Measurements from ENCODE around the gene AJM1. TPM values are rescaled to one million over a fixed set of nuclear protein-coding genes. Genes with fewer than 3 reads are reported as not detected.
A peak's percentile ranks its signal among the peaks of the same experiment; 100 is the strongest.

Gene AJM1
- total and polyA plus RNA-seq, 2 experiments from 2014 or later: 2.0 to 7.7 TPM

GRCh38 chr9:136808075-136808805, 34.0 kb upstream of the AJM1 start:
- DNase-seq (ENCODE audit: low spot score): no peak
- H3K36me3 ChIP-seq (replicated peaks; ENCODE audit: insufficient read depth, low read depth): no peaks in the 10 kb centered on the region
- no peaks in the 10 kb centered on the region for H3K9me3 ChIP-seq (ENCODE audit: low read depth)
- H3K79me2 ChIP-seq: peaks cover 65% of the 10 kb centered on the region
- peak overlapping the region; percentile 89 for H3K4me2 ChIP-seq
- H3K9me2 ChIP-seq (replicated peaks; ENCODE audit: insufficient read depth): no peaks in the 10 kb centered on the region
- H3K4me1 ChIP-seq (ENCODE audit: insufficient read depth): peaks cover 34% of the 10 kb centered on the region
- peak overlapping the region; percentile 96 for H3K27ac ChIP-seq
- peak overlapping the region; percentile 99 for H3K4me3 ChIP-seq
- H2AFZ ChIP-seq: no peak overlapping the region
- H3K27me3 ChIP-seq: no peaks in the 10 kb centered on the region
- WGBS (ENCODE audit: low lambda C conversion rate, missing lambda C conversion rate): 2% methylated on average over 43 of the region's 93 CpGs
- peaks cover 13% of the 10 kb centered on the region for H4K20me1 ChIP-seq (ENCODE audit: insufficient read depth, poor library complexity, severe bottlenecking)
- TF ChIP-seq EZH2 (IDR thresholded peaks at IDR 0.05; ENCODE audit: borderline replicate concordance) (no peak), CTCF (IDR thresholded peaks at IDR 0.05; ENCODE audit: poor library complexity) (no peak), EZH2phosphoT487 (IDR thresholded peaks at IDR 0.05; ENCODE audit: low read depth, severe bottlenecking, unreplicated experiment) (no peak)

DNA sequence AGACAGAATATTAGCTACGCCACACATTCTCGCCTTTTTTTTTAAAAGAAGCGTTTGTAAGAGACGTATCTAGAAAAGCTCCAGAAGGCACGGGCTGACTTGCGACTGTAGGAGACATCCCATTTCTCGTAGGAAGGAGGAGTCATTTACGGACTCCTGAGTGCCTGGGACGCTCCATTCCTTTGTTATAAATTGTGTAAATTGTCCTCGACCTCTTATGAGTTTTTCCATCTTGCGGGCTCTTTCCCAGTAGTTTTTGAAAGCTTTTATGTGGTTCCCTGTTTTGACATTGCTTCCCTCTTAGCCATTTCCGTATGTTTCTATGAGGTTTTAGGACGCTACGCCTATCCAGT, 33.5 kb upstream of the AJM1 start:
- no peak for TF ChIP-seq CTCF (IDR thresholded peaks at IDR 0.05; ENCODE audit: poor library complexity)
- TF ChIP-seq EZH2 (IDR thresholded peaks at IDR 0.05; ENCODE audit: borderline replicate concordance): no peak
- TF ChIP-seq EZH2phosphoT487 (IDR thresholded peaks at IDR 0.05; ENCODE audit: low read depth, severe bottlenecking, unreplicated experiment): no peak
- H3K79me2 ChIP-seq: peaks cover 69% of the 10 kb centered on the region
- H3K36me3 ChIP-seq (replicated peaks; ENCODE audit: insufficient read depth, low read depth): no peaks in the 10 kb centered on the region
- peaks cover 13% of the 10 kb centered on the region for H4K20me1 ChIP-seq (ENCODE audit: insufficient read depth, poor library complexity, severe bottlenecking)
- peaks cover 34% of the 10 kb centered on the region for H3K4me1 ChIP-seq (ENCODE audit: insufficient read depth)
- WGBS (ENCODE audit: low lambda C conversion rate, missing lambda C conversion rate): 3% methylated on average over 14 of the region's 14 CpGs
- H3K27ac ChIP-seq: peak overlapping the region; percentile 96
- DNase-seq (ENCODE audit: low spot score): no peak
- peak overlapping the region; percentile 89 for H3K4me2 ChIP-seq
- H3K9me3 ChIP-seq (ENCODE audit: low read depth): no peaks in the 10 kb centered on the region
- no peaks in the 10 kb centered on the region for H3K9me2 ChIP-seq (replicated peaks; ENCODE audit: insufficient read depth)
- peak overlapping the region; percentile 99 for H3K4me3 ChIP-seq
- H3K27me3 ChIP-seq: no peaks in the 10 kb centered on the region
- no peak overlapping the region for H2AFZ ChIP-seq

DNA sequence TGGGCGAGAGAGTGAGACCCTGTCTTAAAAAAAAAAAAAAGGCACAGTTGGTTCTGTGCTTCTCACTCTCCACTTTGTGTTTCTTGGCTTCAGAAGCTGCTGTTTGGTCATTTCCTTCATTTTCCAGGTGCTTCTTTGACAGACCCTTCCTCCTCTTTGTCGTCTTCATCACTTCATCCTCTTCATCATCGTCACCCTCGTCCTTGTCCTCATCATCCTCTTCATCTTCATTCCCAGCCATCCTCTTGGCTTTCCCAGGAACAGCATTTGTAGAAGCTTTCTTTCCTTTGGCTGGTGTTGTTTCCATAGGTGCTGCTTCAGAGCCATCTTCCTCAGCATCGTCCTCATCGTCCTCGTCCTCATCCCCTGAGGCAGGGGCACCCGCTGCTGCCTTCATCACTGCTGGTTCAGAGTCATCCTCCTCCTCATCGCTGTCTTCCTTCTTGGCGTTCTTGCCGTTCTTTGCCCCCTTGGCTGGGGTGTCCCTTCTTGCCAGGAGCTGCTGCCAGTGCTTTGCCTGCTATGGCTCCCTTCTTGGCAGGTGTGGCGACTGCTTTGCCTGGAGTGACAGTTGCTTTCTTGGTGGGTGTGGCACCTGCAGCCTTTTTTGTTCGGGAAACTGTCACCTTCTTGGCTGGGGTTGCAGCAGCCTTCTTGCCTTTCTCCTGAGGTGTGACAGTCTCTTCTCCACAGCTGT, 27.4 kb upstream of the AJM1 start:
- no peaks in the 10 kb centered on the region for H3K27me3 ChIP-seq
- TF ChIP-seq CTCF (IDR thresholded peaks at IDR 0.05; ENCODE audit: poor library complexity) (no peak), EZH2 (IDR thresholded peaks at IDR 0.05; ENCODE audit: borderline replicate concordance) (no peak), EZH2phosphoT487 (IDR thresholded peaks at IDR 0.05; ENCODE audit: low read depth, severe bottlenecking, unreplicated experiment) (no peak)
- H3K79me2 ChIP-seq: peaks cover 95% of the 10 kb centered on the region
- 97% methylated on average over 13 of the region's 13 CpGs for WGBS (ENCODE audit: low lambda C conversion rate, missing lambda C conversion rate)
- H3K9me2 ChIP-seq (replicated peaks; ENCODE audit: insufficient read depth): no peaks in the 10 kb centered on the region
- no peaks in the 10 kb centered on the region for H3K9me3 ChIP-seq (ENCODE audit: low read depth)
- H2AFZ ChIP-seq: no peak overlapping the region
- H3K36me3 ChIP-seq (replicated peaks; ENCODE audit: insufficient read depth, low read depth): no peaks in the 10 kb centered on the region
- H3K4me1 ChIP-seq (ENCODE audit: insufficient read depth): peaks cover 16% of the 10 kb centered on the region
- no peak overlapping the region for H3K4me3 ChIP-seq
- no peak for DNase-seq (ENCODE audit: low spot score)
- H4K20me1 ChIP-seq (ENCODE audit: insufficient read depth, poor library complexity, severe bottlenecking): peaks cover 21% of the 10 kb centered on the region
- H3K4me2 ChIP-seq: no peak overlapping the region
- no peak overlapping the region for H3K27ac ChIP-seq

Data from hepatocyte (in vitro differentiated cells).